22Rv1 (cell line): ENCODE data around the gene COMMD10.

ENCODE experiments used
- ZFX ChIP-seq: fragments of 450-650 bp; IDR thresholded peaks from 2 replicates; pipeline ENCODE4 v1.6.1; 2017; ENCODE audit warnings: antibody characterized with exemption, borderline replicate concordance
- TF ChIP-seq, protein P1 (sequence below): fragments of 450-650 bp; IDR thresholded peaks from 2 replicates; pipeline ENCODE4 v1.5.1; 2017; ENCODE audit warnings: mild to moderate bottlenecking

DNA sequence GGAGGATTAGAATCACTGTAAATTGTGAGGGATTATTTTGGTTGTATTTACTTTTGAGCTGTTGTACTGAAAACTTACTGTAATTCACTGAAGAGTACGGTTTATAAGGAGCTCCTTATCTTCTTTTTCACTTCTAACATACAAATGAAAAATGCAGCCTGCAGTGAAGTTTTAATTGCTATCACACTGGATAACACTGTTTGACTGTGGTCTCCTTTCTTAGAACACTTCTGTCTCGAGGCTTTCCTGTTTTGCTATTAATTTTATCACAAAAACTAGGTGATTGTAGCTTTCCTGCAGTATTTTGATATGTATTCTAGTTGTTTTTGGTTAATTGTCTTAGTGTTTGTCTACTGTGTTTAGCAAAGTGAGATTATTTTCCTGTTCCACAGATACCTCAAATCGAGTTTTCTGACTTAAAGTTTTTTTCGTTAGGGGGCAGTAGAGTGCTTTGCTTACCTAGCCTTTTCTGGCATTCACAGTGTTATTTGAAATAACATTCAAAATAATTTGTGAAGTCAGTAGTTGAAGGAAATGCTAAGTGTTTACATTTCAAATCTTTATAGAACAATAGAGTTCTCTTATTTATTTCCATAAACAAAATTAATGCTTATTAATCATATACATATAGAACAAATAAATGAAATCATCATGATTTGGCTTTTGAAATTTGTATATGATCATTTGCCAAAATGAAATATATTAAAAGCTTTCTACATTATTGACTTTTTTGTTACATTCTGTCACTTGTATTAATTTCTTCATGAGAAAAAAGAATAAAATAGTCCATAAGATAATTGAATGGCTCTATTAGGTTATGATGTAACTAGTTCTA lies 52.9 kb downstream of the COMMD10 start:
- TF ChIP-seq, protein P1, sequence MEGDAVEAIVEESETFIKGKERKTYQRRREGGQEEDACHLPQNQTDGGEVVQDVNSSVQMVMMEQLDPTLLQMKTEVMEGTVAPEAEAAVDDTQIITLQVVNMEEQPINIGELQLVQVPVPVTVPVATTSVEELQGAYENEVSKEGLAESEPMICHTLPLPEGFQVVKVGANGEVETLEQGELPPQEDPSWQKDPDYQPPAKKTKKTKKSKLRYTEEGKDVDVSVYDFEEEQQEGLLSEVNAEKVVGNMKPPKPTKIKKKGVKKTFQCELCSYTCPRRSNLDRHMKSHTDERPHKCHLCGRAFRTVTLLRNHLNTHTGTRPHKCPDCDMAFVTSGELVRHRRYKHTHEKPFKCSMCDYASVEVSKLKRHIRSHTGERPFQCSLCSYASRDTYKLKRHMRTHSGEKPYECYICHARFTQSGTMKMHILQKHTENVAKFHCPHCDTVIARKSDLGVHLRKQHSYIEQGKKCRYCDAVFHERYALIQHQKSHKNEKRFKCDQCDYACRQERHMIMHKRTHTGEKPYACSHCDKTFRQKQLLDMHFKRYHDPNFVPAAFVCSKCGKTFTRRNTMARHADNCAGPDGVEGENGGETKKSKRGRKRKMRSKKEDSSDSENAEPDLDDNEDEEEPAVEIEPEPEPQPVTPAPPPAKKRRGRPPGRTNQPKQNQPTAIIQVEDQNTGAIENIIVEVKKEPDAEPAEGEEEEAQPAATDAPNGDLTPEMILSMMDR = peak; percentile 98
- no peak for TF ChIP-seq ZFX
